ENCODE results near the gene MICALL2.

Gene MICALL2

DNA sequence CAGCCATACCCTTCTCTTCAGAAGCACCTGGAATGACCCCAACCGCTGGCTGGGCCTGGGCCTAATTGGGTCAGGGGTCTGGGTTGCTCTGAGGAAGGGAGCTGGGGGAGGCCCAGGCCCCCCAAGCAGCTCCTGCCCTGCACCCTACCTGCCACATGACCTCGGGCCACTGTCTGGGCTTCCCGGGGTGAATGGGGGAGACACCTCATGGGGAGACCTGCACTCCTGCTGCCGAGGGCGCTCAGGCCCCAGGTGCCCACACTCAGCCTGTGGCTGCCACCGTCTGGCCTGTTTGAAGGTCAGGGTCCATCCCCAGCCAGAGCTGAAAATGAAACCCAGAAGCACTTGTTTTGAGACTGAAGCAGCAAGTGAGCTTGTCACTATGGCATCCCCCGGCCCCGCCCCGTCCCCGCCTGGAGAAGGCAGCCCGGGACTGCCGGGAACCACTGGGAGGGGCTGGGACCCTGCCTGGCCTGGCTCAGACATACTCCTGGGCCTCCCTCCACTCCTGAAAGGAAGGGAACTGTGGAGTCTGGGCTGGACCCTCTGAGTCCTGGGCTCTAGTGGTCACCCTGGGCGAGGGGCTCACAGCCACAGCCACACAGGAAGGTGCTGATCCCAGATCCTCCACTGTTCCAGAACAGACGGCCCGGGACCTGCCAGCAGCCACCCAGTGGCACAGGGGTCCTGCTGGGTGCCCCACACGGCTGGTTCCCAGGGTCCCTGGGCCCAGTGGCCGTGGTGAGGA lies 7.4 kb upstream of the MICALL2 start:
- peak; percentile 18 to 38 for DNase-seq

- DNase-seq, result no peak
Observed at GRCh38 chr7:1464694-1465093, 5.4 kb upstream of the MICALL2 start.

DNA sequence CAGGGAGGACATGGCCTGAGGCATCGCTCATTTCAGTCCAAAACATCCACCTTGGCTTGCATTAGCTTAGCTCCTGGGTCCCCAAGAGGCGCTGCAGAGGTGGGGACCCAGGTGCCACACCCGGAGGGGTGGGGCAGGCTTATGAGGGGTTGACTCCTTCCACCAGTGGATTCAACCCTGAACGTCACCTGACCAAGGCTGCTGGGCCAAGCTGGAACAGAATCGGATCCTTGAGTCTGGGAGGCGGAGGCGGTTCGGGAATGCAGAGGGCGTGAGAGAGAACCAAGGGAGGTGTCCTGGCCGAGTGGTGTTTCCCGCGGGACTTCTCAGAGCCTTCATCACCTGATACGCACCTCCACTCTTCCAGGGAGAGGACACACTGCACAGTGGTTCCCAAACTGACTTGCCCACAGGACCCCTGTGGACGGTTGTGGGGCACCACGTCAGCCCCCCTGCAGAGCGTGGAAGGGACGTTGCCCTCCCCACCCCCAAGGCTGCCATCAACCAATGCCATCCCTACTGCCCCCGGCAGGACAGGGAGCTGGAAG lies 4.5 kb upstream of the MICALL2 start:
- no peak for DNase-seq

- no peak for DNase-seq
Observed at GRCh38 chr7:1461646-1462375, 2.5 kb upstream of the MICALL2 start.

- DNase-seq, result peak; percentile 32 to 39
Observed at GRCh38 chr7:1460821-1461645, 1.8 kb upstream of the MICALL2 start.

DNA sequence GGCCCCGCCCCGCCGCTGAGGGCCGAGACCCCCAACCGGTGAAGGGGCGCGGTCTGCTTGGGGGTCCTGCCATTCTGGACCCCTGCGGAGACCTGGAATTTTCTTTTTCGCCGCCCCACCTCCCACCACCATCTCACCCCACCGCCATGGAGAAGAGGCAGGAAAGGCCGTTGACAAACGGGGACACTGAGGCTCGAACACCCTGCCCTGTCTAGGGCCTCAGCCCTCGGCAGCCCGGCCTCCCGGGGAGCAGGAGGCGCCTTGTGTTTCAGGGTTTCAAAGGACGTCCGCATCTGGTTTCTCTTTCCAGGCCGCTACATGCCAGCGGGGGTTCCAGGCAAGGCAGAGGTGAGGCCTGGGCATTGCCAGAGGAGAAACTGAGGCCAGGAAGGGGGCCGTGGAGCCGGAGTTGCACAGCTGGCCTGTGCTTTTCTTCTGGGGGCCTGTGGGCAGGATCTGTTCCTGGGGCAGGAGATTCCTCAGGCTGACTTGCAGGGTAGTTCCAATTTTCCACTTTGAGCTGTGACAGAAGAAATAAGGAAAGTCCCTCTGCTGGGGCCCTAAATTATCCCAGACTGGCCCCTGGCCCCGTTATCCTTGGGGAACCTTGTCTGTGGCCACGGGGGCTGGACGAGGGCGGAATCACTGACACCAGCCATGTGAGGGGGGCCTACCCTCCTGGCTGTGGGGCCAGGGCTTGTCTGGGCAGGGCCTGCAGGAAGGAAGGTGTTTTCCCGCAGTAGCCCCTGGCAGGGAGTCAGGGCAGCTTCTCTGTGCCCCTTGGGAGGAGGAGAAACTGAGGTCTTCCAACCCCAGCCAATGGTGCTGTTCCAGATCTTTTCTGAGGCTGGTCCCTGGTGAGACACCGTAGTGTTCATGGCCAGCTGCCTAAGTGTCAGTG lies 900 bp upstream of the MICALL2 start:
- DNase-seq, result no peak

GRCh38 chr7:1459512-1459892 lies 232 bp upstream of the MICALL2 start:
- DNase-seq, result peak; percentile 99 to 100

DNA sequence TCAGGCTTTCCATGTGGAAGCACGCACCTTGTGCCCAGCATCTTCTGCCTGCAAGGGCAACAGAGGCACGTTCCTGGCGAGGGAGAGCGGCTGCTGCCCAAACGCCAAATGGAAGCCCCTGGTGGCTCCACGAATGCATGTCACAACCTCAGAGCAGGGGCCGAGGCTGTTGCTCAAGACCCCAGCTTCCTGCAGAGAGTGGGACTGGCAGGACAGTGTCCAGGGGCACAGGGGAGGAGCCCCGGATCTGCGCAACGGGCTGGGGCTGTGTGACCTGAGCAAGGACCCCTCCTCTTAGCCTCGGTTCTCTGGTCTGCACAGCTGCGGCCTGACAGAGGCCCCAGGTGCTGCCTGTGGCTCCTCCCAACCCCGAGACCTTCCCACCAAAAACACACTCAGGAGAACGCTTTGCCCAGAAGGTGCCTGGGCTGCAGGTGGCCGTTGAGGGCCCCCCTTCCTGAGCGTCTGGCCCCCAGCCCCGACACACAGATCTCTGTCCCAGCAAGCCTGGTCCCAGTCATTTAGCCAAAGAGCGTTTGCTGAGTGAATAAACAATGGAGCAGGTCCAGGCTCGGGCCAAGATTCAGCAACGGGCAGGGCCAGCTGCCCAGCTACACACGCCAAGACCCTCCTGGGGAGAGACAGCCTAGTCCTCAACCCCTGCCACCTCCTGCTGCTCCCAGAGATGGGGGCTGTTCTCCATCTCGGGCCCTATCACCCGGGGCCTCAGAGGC lies 1.2 kb downstream of the MICALL2 start:
- no peak for DNase-seq

- no peak for DNase-seq
Observed at GRCh38 chr7:1457059-1457948, 2.0 kb downstream of the MICALL2 start.

DNA sequence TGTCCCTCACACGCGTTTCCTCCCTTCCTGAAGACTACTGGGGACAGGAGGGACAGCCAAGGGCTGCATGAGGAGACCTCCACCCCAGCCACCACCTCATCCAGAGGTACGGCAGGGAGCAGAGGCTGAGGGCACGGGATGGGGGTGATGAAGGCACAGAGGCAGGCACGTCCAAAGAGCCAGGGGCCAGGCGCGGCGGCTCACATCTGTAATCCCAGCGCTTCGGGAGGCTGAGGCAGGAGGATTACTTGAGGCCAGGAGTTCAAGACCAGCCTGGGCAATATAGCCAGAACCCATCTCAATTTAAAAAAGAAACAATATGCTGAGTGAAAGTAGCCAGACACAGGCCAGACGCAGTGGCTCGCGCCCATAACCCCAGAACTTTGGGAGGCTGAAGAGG lies 3.3 kb downstream of the MICALL2 start:
- DNase-seq, result no peak

DNA sequence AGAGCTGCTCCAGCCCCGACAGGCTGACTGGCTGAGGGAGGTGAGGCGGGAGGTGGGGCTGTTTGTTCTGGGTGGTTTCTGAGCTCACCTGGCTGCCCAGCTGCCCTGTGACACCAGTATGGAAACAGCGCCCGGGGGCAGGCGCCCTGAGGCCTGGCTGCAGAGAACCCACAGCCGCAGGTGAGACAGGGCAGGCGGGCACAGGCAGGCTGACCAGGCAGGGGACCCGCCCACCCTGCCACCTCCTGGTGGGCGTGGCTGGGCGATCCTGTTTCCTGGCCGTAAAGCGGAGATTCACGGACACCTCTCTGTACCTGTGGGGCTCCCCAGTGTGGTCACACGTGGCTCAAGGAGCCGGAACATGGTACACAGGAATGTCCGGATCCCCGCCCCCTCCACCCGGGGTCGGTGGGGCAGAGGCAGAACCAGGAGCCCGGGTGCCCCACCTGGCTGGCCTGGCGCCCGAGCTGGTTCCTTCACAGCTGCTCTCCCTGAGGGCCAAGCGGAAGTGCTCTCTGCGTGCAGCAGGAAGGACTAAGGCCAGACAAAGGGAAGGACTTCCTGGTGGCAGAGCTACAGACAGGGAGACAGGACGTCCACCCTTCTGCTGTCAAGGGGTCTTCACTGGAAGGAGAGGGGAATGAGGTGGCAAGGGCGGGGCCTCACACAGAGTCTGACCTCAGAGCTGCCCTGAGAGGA lies 3.9 kb downstream of the MICALL2 start:
- peak in 1 of 2 experiments; percentile 18 for DNase-seq

GRCh38 chr7:1454542-1454941 lies 4.7 kb downstream of the MICALL2 start:
- no peak for DNase-seq

DNA sequence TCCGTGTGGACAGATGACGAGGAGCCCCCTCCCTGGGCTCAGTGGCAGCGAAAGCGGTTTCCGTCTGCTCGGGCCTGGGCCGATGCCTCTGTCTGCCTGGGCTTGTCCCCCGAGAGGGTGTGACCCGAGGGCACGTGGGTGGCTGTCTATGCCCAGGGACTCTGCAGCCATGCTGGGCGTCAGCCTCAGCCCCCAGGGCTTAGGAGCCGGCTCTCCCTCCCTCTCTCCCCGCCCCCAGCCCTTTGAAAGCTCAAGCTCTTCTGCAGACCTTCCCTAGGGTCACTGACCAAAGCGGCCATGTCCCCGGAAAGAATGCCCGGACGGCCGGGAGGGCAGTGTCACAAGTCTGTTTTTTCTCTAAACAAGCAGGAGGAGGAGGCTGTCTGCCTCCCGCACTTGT lies 7.1 kb downstream of the MICALL2 start:
- DNase-seq, result no peak

- DNase-seq, result no peak
Observed at GRCh38 chr7:1450987-1451386, 8.3 kb downstream of the MICALL2 start.

DNA sequence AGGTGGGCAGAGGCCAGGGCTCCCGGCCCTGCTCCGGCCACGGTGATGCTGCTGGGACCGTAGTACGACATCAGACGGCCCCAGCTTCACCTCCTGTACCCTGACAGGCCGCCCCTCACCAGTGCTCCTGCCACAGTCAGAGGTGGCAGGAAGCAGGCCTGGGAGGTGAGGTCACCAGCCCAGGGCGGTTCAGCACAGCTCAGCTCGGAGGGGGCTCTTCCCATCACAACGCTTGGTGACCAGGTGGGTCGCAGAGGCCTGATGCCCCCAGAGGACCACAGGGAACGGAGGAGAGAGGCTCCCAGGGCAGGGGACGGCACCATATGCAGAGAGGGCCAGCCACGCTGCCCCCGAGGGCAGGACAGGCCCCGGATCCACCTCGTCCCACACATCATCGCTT lies 8.8 kb downstream of the MICALL2 start:
- DNase-seq, result no peak

GRCh38 chr7:1449951-1450350 lies 9.3 kb downstream of the MICALL2 start:
- no peak for DNase-seq

DNA sequence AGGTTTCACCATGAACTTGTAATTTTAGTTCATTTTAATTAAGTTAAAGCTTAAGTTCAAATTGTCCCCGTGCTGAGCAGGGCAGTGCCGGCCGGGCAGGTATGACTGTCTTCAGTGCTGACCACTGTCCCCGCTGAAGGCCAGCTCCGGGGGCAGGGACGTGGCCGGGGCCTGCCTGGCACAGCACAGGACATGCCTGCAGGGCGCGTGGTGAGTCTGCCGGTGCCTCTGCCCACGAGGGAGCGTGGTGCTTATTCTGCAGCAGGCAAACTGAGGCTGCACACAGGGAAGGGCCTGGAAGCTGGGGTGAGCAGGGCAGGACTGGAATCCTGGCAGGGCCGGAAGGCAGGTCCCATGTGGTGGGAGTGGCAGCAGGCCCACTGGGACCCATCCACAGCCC lies 9.8 kb downstream of the MICALL2 start:
- no peak for DNase-seq

GRCh38 chr7:1448958-1449357 lies 10.3 kb downstream of the MICALL2 start:
- no peak for DNase-seq

GRCh38 chr7:1447551-1448244 lies 11.6 kb downstream of the MICALL2 start:
- no peak for DNase-seq

Data from SHP77 (cell line).